ENCODE results near the gene UNC50. TPM values are rescaled to one million over a fixed set of nuclear protein-coding genes. Genes with fewer than 3 reads are reported as not detected.
"Not testable (repeated sequence)": the region's sequence is repeated elsewhere in the genome, so short reads cannot be mapped to it uniquely, and the experiment has no call there.

UNC50 gene
- total RNA-seq, 2 experiments from 2014 or later = 25.5 to 26.1 TPM

GRCh38 chr2:98578231-98578630, 30.2 kb upstream of the UNC50 start:
- ChIA-PET CTCF (interaction anchor here (1.3 kb wide), 1 partner anchor 9 kb away, joined by 3 read pairs; no protein-coding TSS in a partner anchor), POLR2A (no interaction called here)
- ATAC-seq = no peak
- Mint-ChIP-seq H3K27me3 (ENCODE audit: low read depth) (no peaks in the 10 kb centered on the region), H3K27ac (no peak overlapping the region), H3K9me3 (ENCODE audit: insufficient read depth) (no peaks in the 10 kb centered on the region), H3K4me1 (ENCODE audit: low read depth) (no peaks in the 10 kb centered on the region), H3K36me3 (ENCODE audit: low read depth) (peaks cover 70% of the 10 kb centered on the region), H3K4me3 (no peak overlapping the region)
- no peak for DNase-seq

DNA sequence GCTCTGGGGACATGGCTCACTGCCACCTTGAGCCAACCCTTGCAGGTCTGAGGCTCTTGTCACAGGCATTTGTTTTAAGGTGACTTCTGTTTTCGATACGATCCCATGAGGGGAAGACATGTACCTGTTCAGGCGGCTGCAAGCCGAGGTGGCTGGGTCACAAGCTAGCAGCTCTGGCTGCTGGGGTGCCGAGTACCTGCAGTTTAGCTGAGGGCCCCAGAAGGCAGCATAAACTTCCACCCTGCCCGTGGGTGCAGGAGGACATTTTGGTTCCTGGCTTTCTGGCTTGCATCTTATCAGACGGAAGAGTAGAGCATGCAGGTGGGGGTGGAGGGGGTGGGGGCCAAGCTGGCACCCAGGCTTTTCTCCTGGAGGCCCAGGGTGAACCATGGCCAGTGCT, 28.5 kb upstream of the UNC50 start:
- H3K4me1 Mint-ChIP-seq (ENCODE audit: low read depth) = peaks cover 3% of the 10 kb centered on the region
- no peak overlapping the region for H3K4me3 Mint-ChIP-seq
- ChIA-PET CTCF (interaction anchor here (2.0 kb wide), 1 partner anchor 11 kb away, joined by 10 read pairs; no protein-coding TSS in a partner anchor), POLR2A (no interaction called here)
- ATAC-seq = no peak
- DNase-seq = no peak
- H3K36me3 Mint-ChIP-seq (ENCODE audit: low read depth) = peaks cover 71% of the 10 kb centered on the region
- H3K27ac Mint-ChIP-seq = no peak overlapping the region
- H3K27me3 Mint-ChIP-seq (ENCODE audit: low read depth) = no peaks in the 10 kb centered on the region
- H3K9me3 Mint-ChIP-seq (ENCODE audit: insufficient read depth) = no peaks in the 10 kb centered on the region

DNA sequence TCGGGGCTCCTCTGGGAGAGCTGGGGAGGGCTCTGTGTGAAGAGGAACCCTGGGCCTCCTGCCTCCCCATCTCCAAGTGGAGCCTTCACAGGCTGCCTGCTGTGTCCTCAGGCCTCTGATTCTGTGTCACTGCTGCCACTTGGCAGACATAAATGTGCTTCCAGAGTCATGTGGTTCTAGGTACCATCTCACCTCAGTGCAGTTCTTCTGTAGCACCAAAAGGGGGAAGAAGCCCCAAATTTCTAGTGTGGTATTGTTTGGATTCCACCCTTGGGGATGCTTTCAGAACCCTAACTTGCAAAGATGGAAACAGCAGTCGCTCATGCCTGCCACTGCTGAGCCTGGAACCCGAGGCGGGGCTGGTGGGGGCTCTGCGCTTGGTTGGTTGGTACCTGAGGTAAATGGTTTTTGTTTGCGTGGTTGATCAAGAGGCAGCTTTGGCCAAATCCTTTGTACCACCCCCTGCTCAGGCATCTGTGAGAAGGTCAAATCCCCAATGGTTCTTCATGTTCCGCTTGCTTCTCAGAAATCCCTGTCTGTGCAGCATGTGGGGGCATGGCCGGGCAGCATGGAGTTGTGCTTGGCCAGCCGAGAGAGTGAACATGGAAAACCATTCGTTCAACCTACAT, 27.6 kb upstream of the UNC50 start:
- H3K4me1 Mint-ChIP-seq (ENCODE audit: low read depth) = peaks cover 3% of the 10 kb centered on the region
- DNase-seq (no peak), ATAC-seq (no peak)
- peaks cover 69% of the 10 kb centered on the region for H3K36me3 Mint-ChIP-seq (ENCODE audit: low read depth)
- POLR2A ChIA-PET = no interaction called here
- H3K9me3 Mint-ChIP-seq (ENCODE audit: insufficient read depth) = no peaks in the 10 kb centered on the region
- H3K4me3 Mint-ChIP-seq = no peak overlapping the region
- CTCF ChIA-PET = interaction anchor here (2.0 kb wide), 1 partner anchor 12 kb away, joined by 10 read pairs; no protein-coding TSS in a partner anchor
- H3K27me3 Mint-ChIP-seq (ENCODE audit: low read depth) = no peaks in the 10 kb centered on the region
- no peak overlapping the region for H3K27ac Mint-ChIP-seq

- Mint-ChIP-seq H3K9me3 (ENCODE audit: insufficient read depth) (no peaks in the 10 kb centered on the region), H3K4me1 (ENCODE audit: low read depth) (peaks cover 3% of the 10 kb centered on the region), H3K27ac (no peak overlapping the region), H3K4me3 (no peak overlapping the region), H3K36me3 (ENCODE audit: low read depth) (peaks cover 66% of the 10 kb centered on the region), H3K27me3 (ENCODE audit: low read depth) (no peaks in the 10 kb centered on the region)
- CTCF ChIA-PET = no interaction called here
- POLR2A ChIA-PET = no interaction called here
- DNase-seq (no peak), ATAC-seq (no peak)
Observed at GRCh38 chr2:98582523-98582922, 25.9 kb upstream of the UNC50 start.

- H3K36me3 Mint-ChIP-seq (ENCODE audit: low read depth) = peaks cover 62% of the 10 kb centered on the region
- no peak for DNase-seq
- CTCF ChIA-PET = no interaction called here
- no peak overlapping the region for H3K4me3 Mint-ChIP-seq
- H3K4me1 Mint-ChIP-seq (ENCODE audit: low read depth) = peaks cover 3% of the 10 kb centered on the region
- POLR2A ChIA-PET = no interaction called here
- ATAC-seq = no peak
- no peaks in the 10 kb centered on the region for H3K27me3 Mint-ChIP-seq (ENCODE audit: low read depth)
- no peaks in the 10 kb centered on the region for H3K9me3 Mint-ChIP-seq (ENCODE audit: insufficient read depth)
- H3K27ac Mint-ChIP-seq = peak overlapping the region; percentile 39
Observed at GRCh38 chr2:98583276-98583675, 25.1 kb upstream of the UNC50 start.

GRCh38 chr2:98583816-98584618, 24.4 kb upstream of the UNC50 start:
- Mint-ChIP-seq H3K36me3 (ENCODE audit: low read depth) (peaks cover 59% of the 10 kb centered on the region), H3K4me1 (ENCODE audit: low read depth) (peaks cover 8% of the 10 kb centered on the region), H3K9me3 (ENCODE audit: insufficient read depth) (no peaks in the 10 kb centered on the region), H3K27ac (peak overlapping the region; percentile 39), H3K27me3 (ENCODE audit: low read depth) (no peaks in the 10 kb centered on the region), H3K4me3 (no peak overlapping the region)
- ChIA-PET CTCF (no interaction called here), POLR2A (no interaction called here)
- ATAC-seq (no peak), DNase-seq (no peak)

- Mint-ChIP-seq H3K4me3 (no peak overlapping the region), H3K27ac (no peak overlapping the region), H3K9me3 (ENCODE audit: insufficient read depth) (no peaks in the 10 kb centered on the region), H3K27me3 (ENCODE audit: low read depth) (no peaks in the 10 kb centered on the region), H3K36me3 (ENCODE audit: low read depth) (peaks cover 57% of the 10 kb centered on the region), H3K4me1 (ENCODE audit: low read depth) (peaks cover 13% of the 10 kb centered on the region)
- DNase-seq = no peak
- no peak for ATAC-seq
- POLR2A ChIA-PET = no interaction called here
- CTCF ChIA-PET = no interaction called here
Observed at GRCh38 chr2:98585386-98585785, 23.0 kb upstream of the UNC50 start.

DNA sequence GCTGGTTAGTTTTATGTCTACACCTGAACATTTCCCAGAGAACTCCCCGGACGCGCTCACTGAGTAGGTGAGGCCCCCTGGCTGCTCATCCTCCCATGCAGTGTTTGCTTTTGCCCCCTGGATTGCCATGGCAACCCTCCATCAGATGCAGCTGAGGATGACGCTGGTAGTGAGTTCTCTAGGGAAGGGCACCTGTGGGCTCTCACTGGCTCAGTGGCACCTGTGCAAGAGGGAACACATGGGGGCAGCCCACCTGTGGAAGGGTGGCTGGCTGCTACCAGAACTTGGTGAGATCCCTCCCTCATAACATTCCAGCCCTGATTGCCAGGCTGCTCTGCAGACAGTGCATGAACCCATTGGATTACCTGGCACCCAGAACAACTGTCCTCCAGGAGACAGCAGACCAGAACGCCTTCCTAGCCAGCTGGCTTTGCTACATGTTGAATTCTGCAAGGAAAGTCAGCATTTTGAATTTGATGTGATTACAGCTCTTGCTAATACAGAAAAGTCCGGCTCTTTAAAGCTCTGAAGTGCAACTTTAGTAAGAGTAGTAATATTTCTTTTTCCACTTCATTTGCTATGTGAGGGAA, 21.7 kb upstream of the UNC50 start:
- DNase-seq (no peak), ATAC-seq (no peak)
- H3K9me3 Mint-ChIP-seq (ENCODE audit: insufficient read depth) = no peaks in the 10 kb centered on the region
- CTCF ChIA-PET = interaction anchor here (1.0 to 2.2 kb wide), 2 partner anchors 15 to 174 kb away, joined by 3 to 7 read pairs; no protein-coding TSS in a partner anchor
- peaks cover 65% of the 10 kb centered on the region for H3K36me3 Mint-ChIP-seq (ENCODE audit: low read depth)
- H3K27me3 Mint-ChIP-seq (ENCODE audit: low read depth) = no peaks in the 10 kb centered on the region
- no peak overlapping the region for H3K4me3 Mint-ChIP-seq
- POLR2A ChIA-PET = interaction anchor here (0.6 kb wide), 1 partner anchor 10 kb away, joined by 3 read pairs; no protein-coding TSS in a partner anchor
- H3K4me1 Mint-ChIP-seq (ENCODE audit: low read depth) = peaks cover 18% of the 10 kb centered on the region
- H3K27ac Mint-ChIP-seq = no peak overlapping the region

GRCh38 chr2:98588880-98589431, 19.4 kb upstream of the UNC50 start:
- peaks cover 72% of the 10 kb centered on the region for H3K36me3 Mint-ChIP-seq (ENCODE audit: low read depth)
- H3K4me3 Mint-ChIP-seq = no peak overlapping the region
- H3K9me3 Mint-ChIP-seq (ENCODE audit: insufficient read depth) = peaks cover 3% of the 10 kb centered on the region
- ATAC-seq (no peak), DNase-seq (no peak)
- no peaks in the 10 kb centered on the region for H3K27me3 Mint-ChIP-seq (ENCODE audit: low read depth)
- ChIA-PET POLR2A (no interaction called here), CTCF (interaction anchor here (1.7 kb wide), 1 partner anchor 20 kb away, joined by 3 read pairs; no protein-coding TSS in a partner anchor)
- peak overlapping the region; percentile 74 for H3K27ac Mint-ChIP-seq
- peaks cover 19% of the 10 kb centered on the region for H3K4me1 Mint-ChIP-seq (ENCODE audit: low read depth)

DNA sequence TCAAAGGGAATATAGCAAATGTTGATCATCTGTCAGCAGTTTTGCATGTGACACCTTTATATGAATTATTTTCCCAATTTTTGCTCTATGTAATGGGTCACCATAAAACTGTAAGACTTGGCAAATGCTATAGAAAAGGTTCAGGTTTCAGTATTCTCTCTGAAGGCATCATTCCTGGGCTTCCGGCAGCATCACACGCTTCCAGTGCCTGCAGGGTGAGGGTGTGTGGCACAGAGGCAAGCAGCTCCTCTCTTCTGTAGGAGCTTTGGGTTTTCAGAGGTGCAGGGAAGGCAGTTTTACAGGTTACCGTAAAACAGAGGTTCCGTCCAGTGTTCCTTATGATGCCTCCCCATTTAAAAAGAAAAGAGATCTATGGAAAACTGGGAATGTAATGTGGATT, 18.9 kb upstream of the UNC50 start:
- Mint-ChIP-seq H3K27ac (no peak overlapping the region), H3K9me3 (ENCODE audit: insufficient read depth) (peaks cover 3% of the 10 kb centered on the region), H3K27me3 (ENCODE audit: low read depth) (no peaks in the 10 kb centered on the region), H3K4me1 (ENCODE audit: low read depth) (peaks cover 19% of the 10 kb centered on the region), H3K4me3 (no peak overlapping the region), H3K36me3 (ENCODE audit: low read depth) (peaks cover 77% of the 10 kb centered on the region)
- ATAC-seq (no peak), DNase-seq (no peak)
- ChIA-PET CTCF (interaction anchor here (0.8 kb wide), 1 partner anchor 177 kb away, joined by 3 read pairs; no protein-coding TSS in a partner anchor), POLR2A (no interaction called here)

- ChIA-PET CTCF (interaction anchor here (1.3 kb wide), 1 partner anchor 24 kb away, joined by 3 read pairs; no protein-coding TSS in a partner anchor), POLR2A (no interaction called here)
- no peak for ATAC-seq
Observed at GRCh38 chr2:98592565-98592964, 15.8 kb upstream of the UNC50 start.

DNA sequence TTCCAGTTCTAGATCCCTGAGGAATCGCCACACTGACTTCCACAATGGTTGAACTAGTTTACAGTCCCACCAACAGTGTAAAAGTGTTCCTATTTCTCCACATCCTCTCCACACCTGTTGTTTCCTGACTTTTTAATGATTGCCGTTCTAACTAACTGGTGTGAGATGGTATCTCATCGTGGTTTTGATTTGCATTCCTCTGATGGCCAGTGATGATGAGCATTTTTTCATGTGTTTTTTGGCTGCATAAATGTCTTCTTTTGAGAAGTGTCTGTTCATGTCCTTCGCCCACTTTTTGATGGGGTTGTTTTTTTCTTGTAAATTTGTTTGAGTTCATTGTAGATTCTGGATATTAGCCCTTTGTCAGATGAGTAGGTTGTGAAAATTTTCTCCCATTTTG, 13.7 kb upstream of the UNC50 start:
- H3K9me3 Mint-ChIP-seq (ENCODE audit: insufficient read depth); H3K27me3 Mint-ChIP-seq (ENCODE audit: low read depth); H3K4me3 Mint-ChIP-seq; CTCF ChIA-PET; POLR2A ChIA-PET; ATAC-seq; DNase-seq: not testable (repeated sequence)
- Mint-ChIP-seq H3K27ac (peak overlapping the region; percentile 68), H3K4me1 (ENCODE audit: low read depth) (peaks cover 23% of the 10 kb centered on the region), H3K36me3 (ENCODE audit: low read depth) (peaks cover 78% of the 10 kb centered on the region)

More at GRCh38 chr2:98592565-98592964, 15.8 kb upstream of the UNC50 start:
- peaks cover 21% of the 10 kb centered on the region for H3K4me1 Mint-ChIP-seq (ENCODE audit: low read depth)
- H3K9me3 Mint-ChIP-seq (ENCODE audit: insufficient read depth) = peaks cover 3% of the 10 kb centered on the region
- DNase-seq = no peak
- H3K27me3 Mint-ChIP-seq (ENCODE audit: low read depth) = no peaks in the 10 kb centered on the region
- H3K27ac Mint-ChIP-seq = no peak overlapping the region
- H3K4me3 Mint-ChIP-seq = no peak overlapping the region
- H3K36me3 Mint-ChIP-seq (ENCODE audit: low read depth) = peaks cover 73% of the 10 kb centered on the region
